Renal cortical epithelial cell (primary cell): Measurements from ENCODE around the gene NIBAN1. TPM values are rescaled to one million over a fixed set of nuclear protein-coding genes. Genes with fewer than 3 reads are reported as not detected.
"Not testable (repeated sequence)": the region's sequence is repeated elsewhere in the genome, so short reads cannot be mapped to it uniquely, and the experiment has no call there.

Experiments
- DNase-seq: peaks from one replicate; pipeline ENCODE4 v3.0.0-alpha.2; 2011; ENCODE audit warnings: low read depth
- total RNA-seq: library from RNA; depleted of rRNA; stranded (reverse); fragments of >200 nt; gene quantifications from 2 replicates; pipeline ENCODE4 v1.2.3, GENCODE V29; 2014

The NIBAN1 gene
- total RNA-seq, result 21.5 and 30.2 TPM in 2 replicates

GRCh38 chr1:184974056-184974836 is at the start of gene NIBAN1:
Gene NIBAN1 (minus strand): TSS chr1:184974508. CDS start chr1:184974356, 152 bp downstream.
- DNase-seq, result peak; percentile 88

GRCh38 chr1:185017966-185018365 is 43.7 kb upstream of the NIBAN1 start:
- DNase-seq, result peak; percentile 1

GRCh38 chr1:185017338-185017737 is 43.0 kb upstream of the NIBAN1 start:
- DNase-seq, result peak; percentile 99

GRCh38 chr1:185016880-185017279 is 42.6 kb upstream of the NIBAN1 start:
- DNase-seq, result peak; percentile 54

- no peak for DNase-seq
Measured at GRCh38 chr1:185015631-185016030, 41.3 kb upstream of the NIBAN1 start.

GRCh38 chr1:185014941-185015340 is 40.6 kb upstream of the NIBAN1 start:
- no peak for DNase-seq

GRCh38 chr1:185010361-185010760 is 36.1 kb upstream of the NIBAN1 start:
- no peak for DNase-seq

GRCh38 chr1:185008838-185009237 is 34.5 kb upstream of the NIBAN1 start:
- DNase-seq, result no peak

GRCh38 chr1:185001312-185001880 is 27.1 kb upstream of the NIBAN1 start:
- DNase-seq, result not testable (repeated sequence)

- DNase-seq, result not testable (repeated sequence)
Measured at GRCh38 chr1:184999974-185000373, 25.7 kb upstream of the NIBAN1 start.

- DNase-seq, result no peak
Measured at GRCh38 chr1:184994301-184994700, 20.0 kb upstream of the NIBAN1 start.

GRCh38 chr1:184992271-184992670 is 18.0 kb upstream of the NIBAN1 start:
- DNase-seq, result no peak

GRCh38 chr1:184990204-184990603 is 15.9 kb upstream of the NIBAN1 start:
- no peak for DNase-seq

- no peak for DNase-seq
Measured at GRCh38 chr1:184988506-184988905, 14.2 kb upstream of the NIBAN1 start.

- no peak for DNase-seq
Measured at GRCh38 chr1:184987696-184988095, 13.4 kb upstream of the NIBAN1 start.

GRCh38 chr1:184986250-184986649 is 11.9 kb upstream of the NIBAN1 start:
- DNase-seq, result peak; percentile 63

GRCh38 chr1:184982002-184982954 is 8.0 kb upstream of the NIBAN1 start:
- DNase-seq, result peak; percentile 68

- DNase-seq, result no peak
Measured at GRCh38 chr1:184980726-184981125, 6.4 kb upstream of the NIBAN1 start.

- DNase-seq, result peak; percentile 61
Measured at GRCh38 chr1:184975208-184975870, 1.0 kb upstream of the NIBAN1 start.

- no peak for DNase-seq
Measured at GRCh38 chr1:184974837-184975115, 468 bp upstream of the NIBAN1 start.

- peak; percentile 60 for DNase-seq
Measured at GRCh38 chr1:184973272-184974055, 844 bp downstream of the NIBAN1 start.
